Trophoblast cell (in vitro differentiated cells and primary cell): Measurements from ENCODE around the gene SOX8.
"Not testable (repeated sequence)": the region's sequence is repeated elsewhere in the genome, so short reads cannot be mapped to it uniquely, and the experiment has no call there.

ENCODE experiments used
- DNase-seq, 2 donors: peaks; one replicate each; pipeline ENCODE4 v3.0.0-alpha.2; 2016
- H2AFZ ChIP-seq: 2 replicates; pipeline ENCODE4 v1.6.1; 2013; ENCODE audit warnings: low read length, moderate library complexity, mild to moderate bottlenecking; ENCODE audit not compliant: insufficient read depth, poor library complexity
- H2AK5ac ChIP-seq: 2 replicates; pipeline ENCODE4 v1.6.1; 2013; ENCODE audit warnings: mild to moderate bottlenecking, low read length
- H2BK120ac ChIP-seq: 2 replicates; pipeline ENCODE4 v1.6.1; 2013; ENCODE audit warnings: low read length, mild to moderate bottlenecking, moderate library complexity; ENCODE audit not compliant: insufficient read depth, poor library complexity
- H2BK12ac ChIP-seq: 2 replicates; pipeline ENCODE4 v1.6.1; 2013; ENCODE audit warnings: mild to moderate bottlenecking, low read length, moderate library complexity
- H2BK5ac ChIP-seq: 2 replicates; pipeline ENCODE4 v1.6.1; 2013; ENCODE audit warnings: low read length, low read depth, moderate library complexity, mild to moderate bottlenecking; ENCODE audit not compliant: poor library complexity
- H3K14ac ChIP-seq: 2 replicates; pipeline ENCODE4 v1.6.1; 2013; ENCODE audit warnings: mild to moderate bottlenecking, low read length
- H3K18ac ChIP-seq: 2 replicates; pipeline ENCODE4 v1.6.1; 2013; ENCODE audit warnings: mild to moderate bottlenecking, low read length
- H3K23ac ChIP-seq: 2 replicates; pipeline ENCODE4 v1.6.1; 2013; ENCODE audit warnings: low read length
- H3K27ac ChIP-seq: 2 replicates; pipeline ENCODE4 v1.5.1; 2013; ENCODE audit warnings: low read depth, mild to moderate bottlenecking, inconsistent platforms, low read length, moderate library complexity
- H3K27me3 ChIP-seq: 2 replicates; pipeline ENCODE4 v1.6.1; 2013; ENCODE audit warnings: inconsistent platforms, mild to moderate bottlenecking, low read length, moderate library complexity; ENCODE audit not compliant: insufficient read depth
- H3K36me3 ChIP-seq, 2 experiments: 1 replicate in 1 of 2; 2 replicates in 1 of 2; pipeline ENCODE4 v1.6.1; 2013; ENCODE audit warnings: low read length in 2 of 2, mild to moderate bottlenecking in 2 of 2, moderate library complexity in 1 of 2; ENCODE audit not compliant: insufficient read depth in 2 of 2, control insufficient read depth in 1 of 2
- H3K4ac ChIP-seq: 2 replicates; pipeline ENCODE4 v1.6.1; 2013; ENCODE audit warnings: low read depth, mild to moderate bottlenecking, low read length, moderate library complexity
- H3K4me1 ChIP-seq, 2 experiments: 1 replicate in 1 of 2; 2 replicates in 1 of 2; pipeline ENCODE4 v1.6.1; 2013; ENCODE audit warnings: low read length in 2 of 2, mild to moderate bottlenecking in 2 of 2, moderate library complexity in 1 of 2; ENCODE audit not compliant: insufficient read depth in 2 of 2, control insufficient read depth in 1 of 2
- H3K4me2 ChIP-seq: 2 replicates; pipeline ENCODE4 v1.6.1; 2013; ENCODE audit warnings: inconsistent platforms, mild to moderate bottlenecking, low read length, moderate library complexity
- H3K4me3 ChIP-seq: 2 replicates; pipeline ENCODE4 v1.5.1; 2013; ENCODE audit warnings: mild to moderate bottlenecking, low read depth, low read length, inconsistent platforms
- H3K79me1 ChIP-seq: one replicate; pipeline ENCODE4 v1.6.1; 2013; ENCODE audit warnings: low read length
- H3K79me2 ChIP-seq: 2 replicates; pipeline ENCODE4 v1.6.1; 2013; ENCODE audit warnings: low read length, mild to moderate bottlenecking; ENCODE audit not compliant: control insufficient read depth, insufficient read depth, poor library complexity
- H3K9ac ChIP-seq: 2 replicates; pipeline ENCODE4 v1.6.1; 2013; ENCODE audit warnings: mild to moderate bottlenecking, low read length
- H3K9me3 ChIP-seq: 2 replicates; pipeline ENCODE4 v1.6.1; 2013; ENCODE audit warnings: low read depth, mild to moderate bottlenecking, control low read depth, inconsistent platforms, low read length; ENCODE audit not compliant: insufficient read depth
- H4K12ac ChIP-seq: 2 replicates; pipeline ENCODE4 v1.6.1; 2013; ENCODE audit warnings: low read depth, mild to moderate bottlenecking, low read length, moderate library complexity
- H4K8ac ChIP-seq: 2 replicates; pipeline ENCODE4 v1.6.1; 2013; ENCODE audit warnings: low read depth, mild to moderate bottlenecking, low read length, moderate library complexity
- H4K91ac ChIP-seq: one replicate; pipeline ENCODE4 v1.6.1; 2013; ENCODE audit warnings: low read depth, mild to moderate bottlenecking, low read length, moderate library complexity
- WGBS: extraction: QIAGEN DNeasy Blood & Tissue Kit; methylation state at CpG from one replicate; pipeline ENCODE4 v1.1.7; 2013; ENCODE audit warnings: missing lambda C conversion rate; ENCODE audit not compliant: insufficient read length, insufficient coverage; ENCODE audit errors: extremely low coverage; 5-methylcytosine and 5-hydroxymethylcytosine counted together

Gene SOX8

DNA sequence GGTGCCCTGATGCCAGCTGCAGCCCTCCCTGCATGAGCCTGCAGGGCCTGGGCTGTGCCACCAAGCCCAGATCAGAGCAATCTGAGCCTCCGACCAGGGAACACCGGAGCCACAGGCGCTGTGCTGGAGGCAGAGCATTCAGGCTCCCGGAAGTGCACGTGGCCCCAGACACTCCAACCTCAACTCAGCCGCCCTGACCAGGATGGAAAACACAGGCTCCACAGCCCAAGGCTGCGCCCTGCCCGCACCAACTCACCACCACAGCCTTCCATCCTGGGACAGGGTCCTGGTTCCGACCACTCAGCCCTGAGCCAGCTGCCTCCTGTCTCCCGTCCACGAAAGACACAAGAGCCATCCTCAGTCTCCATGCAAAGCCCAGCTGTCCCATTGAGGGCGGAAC is 29.2 kb upstream of the SOX8 start:
- H2BK5ac ChIP-seq = no peak overlapping the region
- H3K36me3 ChIP-seq = peaks cover 0 to 3% of the 10 kb centered on the region in 2 experiments
- H3K27ac ChIP-seq = no peak overlapping the region
- no peak overlapping the region for H3K9ac ChIP-seq
- H3K23ac ChIP-seq = no peak overlapping the region
- H2BK120ac ChIP-seq = no peak overlapping the region
- H2BK12ac ChIP-seq = no peak overlapping the region
- H4K91ac ChIP-seq = no peak overlapping the region
- DNase-seq = peak in 1 of 2 donors; percentile 24
- no peak overlapping the region for H2AK5ac ChIP-seq
- no peaks in the 10 kb centered on the region for H3K27me3 ChIP-seq
- H3K79me1 ChIP-seq = no peaks in the 10 kb centered on the region
- H4K12ac ChIP-seq = no peak overlapping the region
- no peaks in the 10 kb centered on the region for H3K79me2 ChIP-seq
- H3K14ac ChIP-seq = no peak overlapping the region
- peaks cover 37% of the 10 kb centered on the region for H3K9me3 ChIP-seq
- H3K18ac ChIP-seq = no peak overlapping the region
- no peak overlapping the region for H2AFZ ChIP-seq
- no peak overlapping the region for H3K4ac ChIP-seq
- no peaks in the 10 kb centered on the region for H3K4me1 ChIP-seq
- H3K4me3 ChIP-seq = no peak overlapping the region
- no peak overlapping the region for H4K8ac ChIP-seq
- no peak overlapping the region for H3K4me2 ChIP-seq
- no CpG with 5 or more reads among the region's 12 CpGs for WGBS

DNA sequence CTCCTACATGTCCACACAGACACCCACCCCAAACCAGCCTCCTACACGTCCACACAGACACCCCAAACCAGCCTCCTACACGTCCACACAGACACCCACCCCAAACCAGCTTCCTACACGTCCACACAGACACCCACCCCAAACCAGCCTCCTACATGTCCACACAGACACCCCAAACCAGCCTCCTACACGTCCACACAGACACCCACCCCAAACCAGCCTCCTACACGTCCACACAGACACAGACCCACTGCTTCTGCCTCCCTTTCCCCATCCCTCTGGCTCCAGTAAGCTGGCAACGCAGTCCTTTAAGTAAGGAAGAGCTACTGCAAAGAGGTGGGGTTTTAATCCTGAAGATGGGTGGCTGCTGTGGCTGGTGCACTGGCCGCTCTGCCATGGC is 27.8 kb upstream of the SOX8 start:
- H3K79me1 ChIP-seq, DNase-seq, H4K91ac ChIP-seq, H3K4me2 ChIP-seq, H3K23ac ChIP-seq, H3K36me3 ChIP-seq, H2BK5ac ChIP-seq, H3K4ac ChIP-seq, H4K12ac ChIP-seq, H3K79me2 ChIP-seq, H4K8ac ChIP-seq, H2BK12ac ChIP-seq, H3K14ac ChIP-seq, H3K9ac ChIP-seq, H3K27me3 ChIP-seq, H3K4me1 ChIP-seq, H3K18ac ChIP-seq, H3K27ac ChIP-seq, H2AFZ ChIP-seq, H2BK120ac ChIP-seq, H2AK5ac ChIP-seq: not testable (repeated sequence)
- H3K4me3 ChIP-seq = peak overlapping the region; percentile 1
- H3K9me3 ChIP-seq = peaks cover 32% of the 10 kb centered on the region
- WGBS = no CpG with 5 or more reads among the region's 7 CpGs

DNA sequence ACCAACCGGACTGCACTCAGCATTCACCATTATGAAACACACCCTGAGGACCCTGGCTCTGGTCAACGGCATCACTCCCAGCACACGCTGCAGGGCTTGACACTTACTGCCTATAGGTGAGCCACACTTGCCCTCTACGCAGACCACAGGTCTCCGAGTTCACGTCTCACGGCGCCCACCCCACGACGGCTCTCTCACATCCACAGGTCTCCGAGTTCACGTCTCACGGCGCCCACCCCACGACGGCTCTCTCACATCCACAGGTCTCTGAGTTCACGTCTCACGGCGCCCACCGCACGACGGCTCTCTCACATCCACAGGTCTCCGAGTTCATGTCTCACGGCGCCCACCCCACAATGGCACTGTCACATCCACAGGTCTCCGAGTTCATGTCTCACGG is 25.8 kb upstream of the SOX8 start:
- H2AK5ac ChIP-seq, H3K79me2 ChIP-seq, H4K12ac ChIP-seq, H3K9ac ChIP-seq, H3K36me3 ChIP-seq, DNase-seq, H3K23ac ChIP-seq, H3K27me3 ChIP-seq, H3K4ac ChIP-seq, H3K4me2 ChIP-seq, H2BK120ac ChIP-seq, H2AFZ ChIP-seq, H4K8ac ChIP-seq, H3K79me1 ChIP-seq, H3K14ac ChIP-seq, H3K18ac ChIP-seq, H3K4me1 ChIP-seq, H3K27ac ChIP-seq, H4K91ac ChIP-seq, H2BK12ac ChIP-seq, H2BK5ac ChIP-seq, H3K4me3 ChIP-seq: not testable (repeated sequence)
- WGBS = no CpG with 5 or more reads among the region's 27 CpGs
- H3K9me3 ChIP-seq = peaks cover 37% of the 10 kb centered on the region

DNA sequence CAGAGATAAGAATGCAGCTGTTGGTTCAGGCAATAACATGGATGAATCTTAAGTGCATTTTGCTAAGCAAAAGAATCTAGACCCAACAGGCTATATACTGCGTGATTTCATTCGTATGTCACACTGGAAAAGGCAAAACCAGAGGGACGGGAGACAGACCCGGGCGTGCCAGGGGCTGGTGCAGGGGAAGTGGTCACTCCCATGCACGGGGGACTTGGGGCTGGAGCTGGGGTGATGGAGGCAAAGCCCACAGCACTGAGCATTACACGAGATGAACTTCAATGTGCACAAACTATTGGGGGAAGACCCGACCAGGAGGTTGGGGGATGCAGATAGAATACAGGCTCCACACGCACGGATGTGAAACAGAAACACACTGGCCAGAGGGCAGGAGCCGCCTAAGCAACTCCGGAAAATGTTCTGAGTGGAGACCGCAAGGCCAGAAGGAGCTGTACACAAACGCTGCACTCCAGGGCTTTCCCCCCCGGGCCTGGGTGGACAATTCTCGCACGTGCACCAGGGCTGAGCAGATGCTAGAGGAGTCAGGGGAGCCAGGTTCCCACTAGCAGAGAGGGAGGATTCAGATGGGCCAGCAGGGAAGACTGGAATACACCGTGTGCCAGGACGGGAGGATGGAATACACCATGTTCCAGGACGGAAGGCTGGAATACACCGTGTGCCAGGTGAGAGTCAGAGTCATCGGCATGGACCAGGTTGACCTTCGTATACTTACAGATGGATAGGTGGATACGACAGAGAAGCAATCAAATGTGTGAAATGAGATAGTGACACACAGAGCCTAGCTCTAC is 22.1 kb upstream of the SOX8 start:
- no peak overlapping the region for H3K4ac ChIP-seq
- H3K36me3 ChIP-seq = no peaks in the 10 kb centered on the region
- H3K79me1 ChIP-seq = no peaks in the 10 kb centered on the region
- H3K14ac ChIP-seq = no peak overlapping the region
- no peaks in the 10 kb centered on the region for H3K79me2 ChIP-seq
- no peak overlapping the region for H4K12ac ChIP-seq
- H3K4me1 ChIP-seq = no peaks in the 10 kb centered on the region
- H3K18ac ChIP-seq = no peak overlapping the region
- no peak for DNase-seq
- no peak overlapping the region for H2BK5ac ChIP-seq
- no peak overlapping the region for H4K91ac ChIP-seq
- no peak overlapping the region for H2BK12ac ChIP-seq
- peaks cover 28% of the 10 kb centered on the region for H3K9me3 ChIP-seq
- no peak overlapping the region for H3K9ac ChIP-seq
- no peak overlapping the region for H2AK5ac ChIP-seq
- H3K27me3 ChIP-seq = no peaks in the 10 kb centered on the region
- no peak overlapping the region for H3K4me3 ChIP-seq
- H2BK120ac ChIP-seq = no peak overlapping the region
- no peak overlapping the region for H4K8ac ChIP-seq
- H3K4me2 ChIP-seq = no peak overlapping the region
- WGBS = no CpG with 5 or more reads among the region's 24 CpGs
- H3K27ac ChIP-seq = no peak overlapping the region
- no peak overlapping the region for H3K23ac ChIP-seq
- no peak overlapping the region for H2AFZ ChIP-seq
